CD14-positive monocyte (primary cell): ENCODE results near the gene PLOD1. TPM values are rescaled to one million over a fixed set of nuclear protein-coding genes. Genes with fewer than 3 reads are reported as not detected.

Source experiments
- DNase-seq, 3 donors: peaks; one replicate each; pipeline ENCODE4 v3.0.0-alpha.2; 2011 to 2022
- H2AFZ ChIP-seq: 2 replicates; pipeline ENCODE4 v1.6.0; 2012; ENCODE audit warnings: mild to moderate bottlenecking, low read depth, low read length, inconsistent platforms; ENCODE audit not compliant: insufficient read depth, poor library complexity, severe bottlenecking
- H3K27ac ChIP-seq, 2 donors: 1 replicate in 1 of 2; 2 replicates in 1 of 2; pipeline ENCODE4 v1.5.1; 2012 to 2013; ENCODE audit warnings: low read length in 2 of 2, control low read depth in 1 of 2, inconsistent platforms in 1 of 2, low read depth in 1 of 2, mild to moderate bottlenecking in 1 of 2
- H3K27me3 ChIP-seq, 2 donors: one replicate each; pipeline versions ENCODE4 v1.6.0 to v1.6.1; 2011 to 2013; ENCODE audit warnings: low read length in 2 of 2; ENCODE audit not compliant: control insufficient read depth in 2 of 2, insufficient read depth in 2 of 2
- H3K36me3 ChIP-seq, 2 donors: replicated peaks in 1 of 2; 1 replicate in 1 of 2; 2 replicates in 1 of 2; pipeline versions ENCODE4 v1.5.1 to v1.6.1; 2012 to 2013; ENCODE audit warnings: low read length in 2 of 2, control low read depth in 1 of 2, inconsistent platforms in 1 of 2, mild to moderate bottlenecking in 1 of 2; ENCODE audit not compliant: insufficient read depth in 2 of 2, control insufficient read depth in 1 of 2
- H3K4me1 ChIP-seq, 2 donors: 1 replicate in 1 of 2; 2 replicates in 1 of 2; pipeline versions ENCODE4 v1.5.1 to v1.6.1; 2012 to 2013; ENCODE audit warnings: low read length in 2 of 2, control low read depth in 1 of 2, inconsistent platforms in 1 of 2, mild to moderate bottlenecking in 1 of 2, moderate library complexity in 1 of 2; ENCODE audit not compliant: insufficient read depth in 2 of 2, control insufficient read depth in 1 of 2
- H3K4me2 ChIP-seq: replicated peaks from 2 replicates; pipeline ENCODE3; 2012; ENCODE audit warnings: low read length, moderate library complexity, mild to moderate bottlenecking; ENCODE audit not compliant: poor library complexity, severe bottlenecking; ENCODE audit errors: extremely low read depth
- H3K4me3 ChIP-seq, 3 experiments: fragments of 200-600 bp in 1 of 3; sonication (generic) in 1 of 3; replicated peaks in 1 of 3; 1 replicate in 2 of 3; 2 replicates in 1 of 3; pipeline ENCODE4 v1.5.1; 2011 to 2013; ENCODE audit warnings: low read length in 3 of 3, mild to moderate bottlenecking in 3 of 3, control low read depth in 2 of 3, low read depth in 2 of 3, inconsistent platforms in 1 of 3, moderate library complexity in 1 of 3
- H3K79me2 ChIP-seq: 2 replicates; pipeline ENCODE4 v1.6.0; 2012; ENCODE audit warnings: mild to moderate bottlenecking, control low read depth, inconsistent platforms, low read length, moderate library complexity; ENCODE audit not compliant: insufficient read depth
- H3K9ac ChIP-seq: 2 replicates; pipeline ENCODE4 v1.6.0; 2017; ENCODE audit warnings: low read length, mild to moderate bottlenecking; ENCODE audit not compliant: insufficient read depth, poor library complexity, severe bottlenecking
- H3K9me3 ChIP-seq, 2 donors: replicated peaks in 1 of 2; 1 replicate in 1 of 2; 2 replicates in 1 of 2; pipeline versions ENCODE4 v1.5.1 to v1.6.1; 2012 to 2013; ENCODE audit warnings: low read length in 2 of 2, control low read depth in 1 of 2; ENCODE audit not compliant: control insufficient read depth in 1 of 2, insufficient read depth in 1 of 2
- H4K20me1 ChIP-seq: 2 replicates; pipeline ENCODE4 v1.6.0; 2012; ENCODE audit warnings: mild to moderate bottlenecking, low read length, control low read depth, moderate library complexity; ENCODE audit not compliant: insufficient read depth
- H3K27ac Mint-ChIP-seq, 7 donors: one replicate each; pipeline ENCODE4 v1.8.0; 2020; ENCODE audit warnings: mild to moderate bottlenecking in 7 of 7, mixed read lengths in 7 of 7, moderate library complexity in 6 of 7, inconsistent platforms in 2 of 7
- H3K27me3 Mint-ChIP-seq, 3 donors: one replicate each; pipeline ENCODE4 v1.8.0; 2021 to 2022; ENCODE audit warnings: low read depth in 3 of 3, mild to moderate bottlenecking in 3 of 3, mixed read lengths in 3 of 3, moderate library complexity in 3 of 3, inconsistent platforms in 1 of 3
- H3K36me3 Mint-ChIP-seq, 2 donors: one replicate each; pipeline ENCODE4 v1.8.0; 2020; ENCODE audit warnings: mixed read lengths in 2 of 2, inconsistent platforms in 1 of 2, mild to moderate bottlenecking in 1 of 2
- H3K4me1 Mint-ChIP-seq: one replicate; pipeline ENCODE4 v1.8.0; 2020; ENCODE audit warnings: mild to moderate bottlenecking, mixed read lengths
- H3K4me3 Mint-ChIP-seq, 2 donors: one replicate each; pipeline ENCODE4 v1.8.0; 2020; ENCODE audit warnings: mild to moderate bottlenecking in 2 of 2, mixed read lengths in 2 of 2, moderate library complexity in 1 of 2
- H3K9me3 Mint-ChIP-seq, 7 donors: one replicate each; pipeline ENCODE4 v1.8.0; 2020 to 2022; ENCODE audit warnings: mixed read lengths in 7 of 7, mild to moderate bottlenecking in 6 of 7, moderate library complexity in 6 of 7, inconsistent platforms in 2 of 7
- CTCF ChIP-seq: fragments of 200-600 bp; IDR thresholded peaks from one replicate; pipeline ENCODE4 v1.8.0; 2022; ENCODE audit warnings: antibody characterized with exemption, mild to moderate bottlenecking
- WGBS: methylation state at CpG from one replicate; pipeline ENCODE4 v1.1.5; 2013; ENCODE audit warnings: missing lambda C conversion rate; ENCODE audit not compliant: insufficient coverage; 5-methylcytosine and 5-hydroxymethylcytosine counted together
- intact Hi-C, 2 donors: fragments of 100-400 bp; cut with micrococcal nuclease; formaldehyde crosslinking; loops; one replicate each; pipeline versions ENCODE4 v1.15.0 to v1.15.1; 2023
- polyA plus RNA-seq, 3 donors: library from polyadenylated mRNA; depleted of rRNA in 1 of 3; unstranded in 2 of 3; stranded (reverse) in 1 of 3; fragments of 300-500 nt in 2 of 3; fragments of >200 nt in 1 of 3; fragmentation: Illumina TruSeq in 2 of 3; gene quantifications; 1 replicate in 2 of 3; 2 replicates in 1 of 3; pipeline ENCODE4 v1.2.3, GENCODE V29; 2012 to 2021

Gene PLOD1
- polyA plus RNA-seq, 3 donors = 44.5 to 53.4 (median 53.1) TPM

GRCh38 chr1:11984576-11984975 is 50.1 kb downstream of the PLOD1 start:
- Mint-ChIP-seq H3K4me3 (no peak overlapping the region), H3K27ac (peak overlapping the region; percentile 94 to 99 (median 97)), H3K36me3 (peaks cover 45 to 66% of the 10 kb centered on the region in 2 donors), H3K9me3 (peaks cover 0 to 2% (median 0%) of the 10 kb centered on the region in 7 donors), H3K27me3 (peaks cover 0 to 2% (median 0%) of the 10 kb centered on the region in 3 donors), H3K4me1 (peaks cover 56% of the 10 kb centered on the region)
- H3K4me1 ChIP-seq = peaks cover 49 to 57% of the 10 kb centered on the region in 2 donors
- peak overlapping the region; percentile 30 for H3K9ac ChIP-seq
- H3K79me2 ChIP-seq = peaks cover 85% of the 10 kb centered on the region
- no CpG with 5 or more reads among the region's 6 CpGs for WGBS
- H3K27ac ChIP-seq = peak overlapping the region; percentile 76 to 85
- H3K9me3 ChIP-seq = no peaks in the 10 kb centered on the region
- intact Hi-C loops = loop anchor here (5.0 to 10.0 kb wide), 3 partner anchors 33 to 180 kb away; partner anchors contain the start of genes CLCN6 (in 1 of the 2), MIIP (in 1 of the 2) and MTHFR (in 1 of the 2)
- H4K20me1 ChIP-seq = peaks cover 6% of the 10 kb centered on the region
- TF ChIP-seq CTCF = no peak
- H2AFZ ChIP-seq = no peak overlapping the region
- H3K27me3 ChIP-seq = no peaks in the 10 kb centered on the region
- peak overlapping the region; percentile 8 for H3K4me2 ChIP-seq
- DNase-seq = no peak
- H3K4me3 ChIP-seq = peak overlapping the region in 1 of 3 experiments; percentile 31
- peaks cover 29 to 52% of the 10 kb centered on the region in 2 donors for H3K36me3 ChIP-seq

GRCh38 chr1:11985171-11985570 is 50.7 kb downstream of the PLOD1 start:
- intact Hi-C loops = loop anchor here in 1 of 2 donors (10.0 kb wide), 1 partner anchor 180 kb away; the partner anchor contains the start of genes CLCN6 and MTHFR
- peak overlapping the region; percentile 94 to 99 (median 97) for H3K27ac Mint-ChIP-seq
- H3K27me3 Mint-ChIP-seq = peaks cover 0 to 2% (median 0%) of the 10 kb centered on the region in 3 donors
- Histone ChIP-seq H3K9ac (no peak overlapping the region), H3K79me2 (peaks cover 91% of the 10 kb centered on the region), H3K4me3 (peak overlapping the region in 1 of 3 experiments; percentile 66), H3K9me3 (no peaks in the 10 kb centered on the region), H3K4me1 (peaks cover 47 to 52% of the 10 kb centered on the region in 2 donors), H2AFZ (no peak overlapping the region), H3K36me3 (peaks cover 35 to 58% of the 10 kb centered on the region in 2 donors), H3K4me2 (peak overlapping the region; percentile 8), H4K20me1 (peaks cover 6% of the 10 kb centered on the region), H3K27ac (peak overlapping the region; percentile 76 to 85), H3K27me3 (no peaks in the 10 kb centered on the region)
- peaks cover 0 to 2% (median 0%) of the 10 kb centered on the region in 7 donors for H3K9me3 Mint-ChIP-seq
- TF ChIP-seq CTCF = no peak
- peak in 2 of 3 donors; percentile 44 to 55 for DNase-seq
- WGBS = 100% methylated on average over 1 of the region's 3 CpGs
- H3K36me3 Mint-ChIP-seq = peaks cover 51 to 72% of the 10 kb centered on the region in 2 donors
- H3K4me3 Mint-ChIP-seq = peak overlapping the region; percentile 59 to 82
- H3K4me1 Mint-ChIP-seq = peaks cover 53% of the 10 kb centered on the region
